NCI-H524 (cell line): ENCODE data around the gene SMAP2.
"Not testable (repeated sequence)": the region's sequence is repeated elsewhere in the genome, so short reads cannot be mapped to it uniquely, and the experiment has no call there.

ENCODE experiments used
- DNase-seq, 2 experiments: peaks; one replicate each; lab custom pipeline; 2025; lab: John Stamatoyannopoulos, UW

Gene SMAP2

DNA sequence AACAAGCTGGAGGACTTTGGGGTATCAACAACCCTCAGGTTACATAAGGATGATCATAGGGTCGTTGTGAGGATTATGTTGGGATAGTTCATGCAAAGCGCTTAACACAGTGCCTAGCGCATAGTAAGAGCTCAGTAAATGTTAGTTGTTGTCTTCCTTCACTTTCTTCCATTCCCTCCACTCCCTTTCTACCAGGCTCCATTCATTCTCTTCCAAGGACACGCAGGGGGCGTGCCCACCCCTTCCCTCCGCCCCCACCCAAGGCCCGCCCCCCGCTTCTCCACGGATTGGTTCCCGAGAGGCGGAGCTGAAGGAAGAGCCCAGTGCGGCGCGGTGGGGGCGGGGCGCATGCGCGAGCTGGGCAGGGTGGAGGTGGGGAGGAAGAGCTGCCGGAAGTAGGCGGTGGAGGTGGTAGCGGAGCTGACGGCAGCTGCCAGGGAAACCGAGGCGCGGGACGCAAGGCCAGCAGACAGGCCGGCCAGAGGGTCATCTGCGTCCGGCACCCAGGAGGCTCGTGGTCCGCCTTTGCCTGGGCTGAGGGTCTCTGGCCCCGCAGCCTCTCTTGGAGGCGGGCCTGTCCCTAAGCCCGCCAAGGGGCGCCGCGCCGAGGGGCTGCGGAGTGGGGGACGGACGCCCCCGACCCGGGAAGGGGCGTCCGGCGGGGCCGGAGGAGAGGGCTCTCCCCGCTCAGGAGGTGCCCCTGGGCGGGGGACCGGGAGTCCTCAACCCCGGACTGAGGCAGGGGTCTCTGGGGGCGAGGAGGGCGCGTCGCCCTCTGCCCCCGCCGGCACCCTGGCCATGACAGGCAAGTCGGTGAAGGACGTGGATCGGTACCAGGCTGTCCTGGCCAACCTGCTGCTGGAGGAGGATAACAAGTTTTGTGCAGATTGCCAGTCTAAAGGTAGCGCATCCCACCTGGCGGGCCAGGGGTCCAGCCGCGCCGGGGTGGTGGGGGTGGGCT, at the start of gene SMAP2:
SMAP2 (plus strand) TSS at position 405 of the 961 bp plus-strand sequence; CDS start at position 799, 394 bp downstream.
- DNase-seq: peak; percentile 86 to 91

DNA sequence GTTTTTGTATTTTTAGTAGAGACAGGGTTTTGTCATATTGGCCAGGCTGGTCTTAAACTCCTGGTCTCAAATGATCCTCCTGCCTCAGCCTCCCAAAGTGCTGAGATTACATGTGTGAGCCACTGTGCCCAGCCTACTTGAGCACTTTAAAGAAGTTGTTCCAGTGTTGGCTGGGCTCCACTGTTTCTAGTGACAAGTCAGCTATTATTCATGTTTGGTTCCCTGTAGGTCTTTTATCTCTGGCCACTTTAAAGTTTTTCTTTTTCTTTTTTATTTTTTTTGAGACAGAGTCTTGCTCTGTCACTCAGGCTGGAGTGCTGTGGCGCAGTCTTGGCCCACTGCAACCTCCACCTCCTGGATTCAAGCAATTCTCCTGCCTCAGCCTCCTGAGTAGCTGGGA, 42.1 kb upstream of the SMAP2 start:
- not testable (repeated sequence) for DNase-seq

DNA sequence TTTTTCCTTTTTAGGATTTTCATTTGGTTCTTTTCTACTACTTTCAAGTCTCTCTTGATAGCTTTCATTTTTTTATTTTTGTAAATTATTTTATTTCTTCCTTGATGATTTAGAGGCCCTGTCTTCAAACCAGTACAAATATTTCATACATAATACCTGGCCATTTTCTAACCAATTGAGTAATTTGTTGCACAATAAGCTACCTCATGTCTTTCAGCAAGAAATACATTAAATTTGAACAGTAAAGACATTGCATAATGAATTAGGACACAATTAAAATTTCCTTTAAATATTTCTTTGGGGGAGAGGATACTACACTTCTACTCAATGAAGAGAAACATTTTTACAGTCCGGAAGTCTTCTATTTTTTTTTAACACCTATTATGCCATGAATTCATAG, 40.8 kb upstream of the SMAP2 start:
- no peak for DNase-seq

DNA sequence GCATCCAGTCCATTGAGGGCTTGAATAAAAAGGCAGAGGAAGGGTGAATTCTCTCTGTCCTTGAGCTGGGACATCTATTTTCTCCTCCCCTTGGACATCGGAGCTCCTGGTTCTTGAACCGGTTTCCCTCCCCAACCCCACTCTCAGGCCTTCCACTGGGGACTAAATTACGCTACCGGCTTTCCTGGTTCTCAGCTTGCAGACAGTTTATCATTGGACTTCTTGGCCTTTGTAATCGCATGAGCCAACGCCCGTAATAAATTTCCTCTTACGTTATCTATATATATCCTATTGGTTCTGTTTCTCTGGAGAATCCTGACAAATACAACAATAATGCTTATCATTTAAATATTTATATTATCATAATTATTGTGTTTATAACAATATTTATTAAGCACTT, 36.1 kb upstream of the SMAP2 start:
- DNase-seq: no peak

DNA sequence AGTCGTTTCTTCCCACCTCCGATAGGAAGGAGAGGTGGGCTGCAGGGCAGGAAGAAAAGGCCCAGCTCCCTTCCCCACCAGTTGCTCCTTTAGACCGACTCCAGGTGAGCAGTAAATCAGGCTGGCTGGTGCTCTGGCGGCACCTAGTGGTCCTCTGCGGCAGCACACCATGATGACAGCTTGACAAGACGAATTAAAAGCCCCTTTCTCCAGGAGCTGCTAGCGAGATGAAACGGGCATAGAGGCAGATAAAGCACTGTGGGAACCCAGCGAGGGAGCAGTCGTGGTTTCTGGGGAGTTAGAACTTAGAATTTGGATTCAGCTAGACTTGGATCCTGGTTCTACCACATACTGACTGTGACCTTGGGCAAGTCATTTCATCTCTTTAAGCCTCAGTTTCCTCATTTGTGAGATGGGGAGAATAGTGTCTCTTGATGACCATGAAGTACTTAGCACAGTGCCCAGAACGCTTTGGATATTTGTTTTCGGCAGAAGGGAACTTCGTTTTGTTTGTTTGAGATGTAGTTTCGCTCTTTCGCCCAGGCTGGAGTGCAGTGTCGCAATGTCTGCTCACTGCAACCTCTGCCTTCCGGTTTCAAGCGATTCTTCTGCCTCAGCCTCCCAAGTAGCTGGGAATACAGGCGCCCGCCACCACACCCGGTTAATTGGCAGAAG, 34.6 kb upstream of the SMAP2 start:
- DNase-seq: peak; percentile 55 to 88

DNA sequence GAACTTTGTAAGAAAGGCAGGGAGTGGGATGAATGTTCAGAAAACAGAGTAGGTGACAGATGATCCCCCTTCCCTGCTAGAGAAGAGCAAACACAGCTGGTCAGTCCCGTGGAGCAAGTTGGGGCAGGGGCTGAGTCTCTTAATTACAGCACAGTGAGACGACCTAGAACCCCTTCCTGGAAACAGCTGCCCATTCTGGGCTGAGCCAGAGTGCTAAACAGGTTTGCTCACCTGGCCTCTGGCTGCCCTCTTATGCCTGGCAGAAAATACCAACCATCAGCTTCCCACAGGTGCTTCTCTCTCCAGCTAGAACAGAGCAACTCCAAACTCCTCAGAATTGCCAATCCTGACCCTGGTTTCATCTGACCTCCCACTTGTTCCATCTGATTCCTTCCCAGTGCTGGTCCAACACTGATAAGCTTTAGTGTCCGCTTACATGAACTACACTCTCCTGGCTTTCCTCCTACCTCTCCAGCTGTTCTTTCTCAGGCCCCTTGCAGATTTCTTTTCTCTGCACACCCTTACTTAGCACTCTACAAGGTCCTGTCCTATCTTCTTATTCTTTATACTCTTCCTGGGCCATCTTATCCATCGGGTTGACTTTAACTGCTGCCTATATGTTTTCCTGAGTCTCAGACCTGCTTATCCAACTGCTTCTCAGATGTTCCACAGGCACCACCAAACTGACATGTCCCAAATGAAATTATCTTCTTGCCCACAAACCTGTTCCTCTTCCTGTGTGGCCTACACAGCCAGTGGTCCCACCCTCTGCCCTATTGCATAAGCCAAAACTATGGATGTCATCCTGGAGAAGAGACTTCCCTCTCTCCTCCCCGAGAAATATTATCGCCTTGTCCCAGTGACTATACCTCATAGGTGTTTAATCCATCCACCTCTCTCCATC, 33.9 kb upstream of the SMAP2 start:
- no peak for DNase-seq

DNA sequence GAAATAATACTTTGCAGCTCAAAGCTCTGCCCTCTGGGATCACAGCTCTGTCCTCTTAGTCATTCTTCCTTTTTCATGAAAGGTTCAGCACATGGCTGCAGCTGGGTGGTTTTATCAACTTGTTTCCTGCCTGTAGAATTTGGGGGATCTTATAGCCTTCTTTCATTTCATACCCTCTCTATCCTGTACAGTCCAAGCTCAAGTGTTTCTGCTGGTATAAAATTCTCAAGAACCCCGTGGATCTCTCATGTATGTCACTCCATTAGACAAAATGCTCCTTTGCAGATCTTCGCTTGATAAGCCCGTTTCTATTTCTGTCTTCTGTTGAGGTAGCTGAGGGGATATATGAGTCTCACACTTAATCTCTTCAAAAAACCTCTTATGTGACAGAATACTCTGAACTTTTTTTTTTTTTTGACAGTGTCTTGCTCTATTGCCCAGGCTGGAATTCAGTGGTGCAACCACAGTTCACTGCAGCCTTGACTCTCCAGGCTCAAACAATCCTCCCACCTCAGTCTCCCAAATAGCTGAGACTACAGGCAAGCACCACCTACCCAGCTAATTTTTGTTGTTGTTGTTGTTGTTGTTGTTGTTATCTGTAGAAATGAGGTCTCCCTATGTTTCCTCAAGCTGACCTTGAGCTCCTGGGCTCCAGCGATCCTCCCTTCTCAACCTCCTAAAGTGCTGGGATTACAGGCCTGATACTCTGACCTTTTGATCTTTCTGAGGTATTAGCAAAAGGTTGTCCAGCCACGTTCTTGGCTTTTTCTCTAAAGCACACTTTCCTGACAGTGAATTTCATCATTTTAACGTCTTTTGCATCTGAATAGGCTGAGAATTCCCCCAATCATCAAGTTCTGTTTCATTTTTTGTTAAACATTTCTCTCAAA, 31.8 kb upstream of the SMAP2 start:
- DNase-seq: no peak

DNA sequence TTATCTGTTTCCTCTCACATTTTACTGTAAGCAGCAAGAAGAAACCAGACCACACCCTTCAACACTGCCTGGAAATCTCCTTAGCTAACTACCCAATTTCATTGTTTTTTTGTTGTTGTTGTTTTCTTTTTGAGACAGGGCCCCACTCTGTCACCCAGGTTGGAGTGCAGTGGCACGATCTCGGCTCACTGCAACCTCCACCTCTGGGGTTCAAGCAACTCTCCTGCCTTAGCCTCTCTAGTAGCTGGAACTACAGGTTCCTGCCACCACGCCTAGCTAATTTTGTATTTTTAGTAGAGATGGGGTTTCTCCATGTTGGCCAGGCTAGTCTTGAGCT, 31.2 kb upstream of the SMAP2 start:
- not testable (repeated sequence) for DNase-seq

DNA sequence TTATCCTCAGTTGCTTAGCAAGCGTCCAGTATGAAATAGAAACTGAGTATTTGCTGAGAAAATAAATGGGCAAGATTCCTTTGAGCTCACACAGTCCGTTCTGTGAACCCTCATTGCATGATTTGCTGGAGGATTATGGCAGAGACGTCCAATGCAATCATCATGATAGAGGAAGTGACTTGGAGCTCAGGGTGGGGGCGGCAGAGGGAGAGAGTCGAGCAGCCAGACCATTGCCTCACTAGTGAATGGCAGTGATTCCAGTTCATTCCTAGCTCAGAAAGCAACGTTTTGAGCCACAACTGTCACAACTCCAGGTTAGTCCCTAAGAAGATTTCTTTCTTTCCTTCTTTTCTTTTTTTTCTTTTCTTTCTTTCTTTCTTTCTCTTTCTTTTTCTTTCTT, 28.9 kb upstream of the SMAP2 start:
- DNase-seq: peak in 1 of 2 experiments; percentile 32

DNA sequence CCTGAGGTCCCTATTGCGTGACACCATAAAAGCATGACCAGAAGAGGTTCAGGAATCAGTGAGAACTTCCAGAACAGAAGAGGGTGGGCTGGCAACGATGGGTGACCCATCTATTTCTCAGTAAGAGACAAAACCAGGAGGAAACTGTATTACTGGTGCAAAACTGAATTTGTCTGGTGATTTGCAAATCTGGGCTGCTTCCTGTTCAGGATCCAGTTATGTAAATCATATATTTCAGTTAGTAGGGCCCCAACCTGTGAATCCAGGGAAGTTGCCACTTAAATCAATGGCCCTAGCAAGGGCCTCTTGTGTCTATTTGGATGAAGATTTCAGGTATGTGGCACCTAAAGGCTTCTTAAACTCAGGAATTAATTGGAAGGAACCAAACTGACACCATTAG, 23.1 kb upstream of the SMAP2 start:
- no peak for DNase-seq

DNA sequence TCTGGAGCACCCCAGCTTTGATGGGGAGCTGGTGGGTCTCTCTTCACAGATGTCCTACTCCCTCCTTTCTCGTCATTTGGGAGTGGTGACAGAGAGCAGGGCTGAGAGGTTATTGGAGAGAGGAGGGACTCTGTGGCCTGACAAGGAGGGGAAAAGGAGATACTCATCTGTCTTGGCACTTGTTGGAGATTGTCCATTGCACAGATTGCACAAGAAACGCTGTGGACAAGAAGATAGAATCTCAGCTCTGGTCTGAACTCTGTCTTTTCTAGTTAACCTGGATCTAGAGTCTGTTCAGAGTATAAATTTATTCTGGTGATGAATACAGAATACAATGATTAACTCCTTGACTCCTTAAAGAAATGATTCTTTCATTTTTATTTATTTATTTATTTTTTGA, 22.4 kb upstream of the SMAP2 start:
- DNase-seq: no peak

DNA sequence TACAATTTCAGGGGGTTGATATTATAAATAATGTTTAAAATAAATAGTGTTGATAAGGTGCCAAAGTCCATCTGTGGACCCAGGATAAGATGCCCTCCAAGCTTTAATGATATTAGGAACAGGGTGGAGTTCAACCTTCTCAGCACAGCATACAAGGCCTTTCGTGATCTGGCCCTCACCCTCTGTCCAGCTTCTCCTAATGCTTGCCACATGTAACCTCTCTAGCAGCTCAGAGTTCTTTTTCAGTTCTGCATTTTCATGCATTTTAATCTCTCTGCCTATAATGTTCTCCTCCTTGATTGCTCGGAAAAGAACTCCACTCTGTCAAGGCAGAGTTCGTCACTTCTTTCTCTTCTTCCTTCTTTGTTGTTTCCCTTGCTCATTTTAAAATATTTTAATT, 21.4 kb upstream of the SMAP2 start:
- no peak for DNase-seq

DNA sequence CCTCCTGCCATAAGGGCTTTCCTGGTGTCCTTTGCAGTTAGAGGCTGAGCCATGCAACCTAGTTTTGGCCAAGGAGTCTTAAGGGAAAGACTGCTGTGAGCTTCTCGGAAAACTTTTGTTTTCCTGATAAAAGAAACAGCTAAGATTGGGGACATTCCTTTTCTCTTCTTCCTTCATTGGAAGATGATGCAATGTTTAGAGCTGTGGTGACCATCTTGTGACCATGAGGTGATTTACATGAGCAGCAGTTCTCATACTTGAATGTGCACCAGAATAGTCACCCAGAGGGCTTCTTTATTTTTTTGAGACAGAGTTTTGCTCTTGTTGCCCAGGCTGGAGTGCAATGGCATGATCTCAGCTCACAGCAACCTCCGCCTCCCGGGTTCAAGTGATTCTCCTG, 20.4 kb upstream of the SMAP2 start:
- DNase-seq: no peak

DNA sequence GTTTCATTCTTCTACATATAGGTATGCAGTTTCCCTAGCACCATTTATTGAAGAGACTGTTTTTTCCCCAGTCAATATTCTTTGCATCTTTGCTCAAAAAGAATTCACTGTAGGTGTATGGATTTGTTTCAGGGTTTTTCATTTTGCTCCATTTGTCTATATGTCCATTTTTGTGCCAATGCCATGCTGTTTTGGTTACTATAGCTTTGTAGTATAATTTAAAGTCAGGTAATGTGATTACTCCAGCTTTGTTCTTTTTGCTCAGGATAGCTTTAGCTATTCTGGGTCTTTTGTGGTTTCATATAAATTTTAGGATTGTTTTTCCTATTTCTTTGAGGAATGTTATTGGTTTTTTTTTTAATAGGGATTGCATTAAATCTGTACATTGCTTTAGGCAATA, 15.9 kb upstream of the SMAP2 start:
- no peak for DNase-seq

DNA sequence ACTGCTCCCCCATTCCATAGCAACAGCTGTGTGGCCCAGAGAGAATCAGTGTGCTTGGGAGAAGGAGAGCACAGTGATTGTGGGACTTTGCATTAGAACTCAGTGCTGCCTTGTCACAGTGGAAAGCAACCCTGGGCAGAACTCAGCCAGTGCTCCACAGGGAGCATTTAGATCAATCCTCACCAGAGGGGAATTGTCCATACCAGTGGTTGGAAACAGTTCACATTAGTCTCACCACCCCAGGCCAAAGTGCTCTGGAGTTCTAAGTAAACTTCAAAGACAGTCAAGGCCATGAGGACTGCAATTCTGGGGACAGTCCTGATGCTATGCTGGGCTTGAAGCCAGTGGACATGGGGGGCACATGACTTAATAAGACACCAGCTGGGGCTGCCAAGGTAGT, 12.9 kb upstream of the SMAP2 start:
- DNase-seq: no peak

DNA sequence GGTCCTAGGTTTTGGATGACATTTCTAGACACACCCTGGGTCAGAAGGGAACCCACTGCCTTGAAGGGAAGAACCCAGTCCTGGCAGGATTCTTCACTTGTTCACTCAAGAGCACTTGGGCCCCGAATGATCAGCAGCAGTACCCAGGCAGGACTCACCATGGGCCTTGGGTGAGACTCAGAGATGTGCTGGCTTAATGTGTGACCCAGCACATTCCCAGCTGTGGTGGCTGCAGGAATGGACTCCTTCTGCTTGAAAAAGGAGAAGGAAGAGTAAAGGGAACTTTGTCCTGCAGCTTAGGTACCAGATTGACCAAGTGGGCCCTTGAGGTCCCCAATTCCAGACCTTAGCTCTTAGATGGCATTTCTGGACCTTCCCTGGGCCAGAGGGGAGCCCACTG, 12.3 kb upstream of the SMAP2 start:
- no peak for DNase-seq

DNA sequence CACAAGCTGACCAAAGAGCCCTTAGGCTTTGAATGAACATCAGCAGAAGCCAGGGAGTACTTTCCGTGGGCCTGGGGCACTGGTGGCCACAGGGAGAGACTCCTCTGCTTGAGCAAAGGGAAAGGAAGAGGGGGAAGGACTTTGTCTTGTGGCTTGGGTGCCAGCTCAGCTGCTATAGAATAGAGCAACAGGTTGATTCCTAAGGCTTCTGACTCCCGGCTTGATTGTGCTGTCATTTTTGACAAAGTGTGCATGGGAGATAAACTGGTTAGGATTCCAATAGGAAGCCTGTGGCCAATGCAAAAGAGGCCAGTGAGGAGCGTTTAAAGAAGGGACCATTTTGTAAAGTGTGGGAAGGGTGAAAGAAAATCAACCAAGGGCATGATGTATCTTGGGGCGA, 11.9 kb upstream of the SMAP2 start:
- DNase-seq: no peak

DNA sequence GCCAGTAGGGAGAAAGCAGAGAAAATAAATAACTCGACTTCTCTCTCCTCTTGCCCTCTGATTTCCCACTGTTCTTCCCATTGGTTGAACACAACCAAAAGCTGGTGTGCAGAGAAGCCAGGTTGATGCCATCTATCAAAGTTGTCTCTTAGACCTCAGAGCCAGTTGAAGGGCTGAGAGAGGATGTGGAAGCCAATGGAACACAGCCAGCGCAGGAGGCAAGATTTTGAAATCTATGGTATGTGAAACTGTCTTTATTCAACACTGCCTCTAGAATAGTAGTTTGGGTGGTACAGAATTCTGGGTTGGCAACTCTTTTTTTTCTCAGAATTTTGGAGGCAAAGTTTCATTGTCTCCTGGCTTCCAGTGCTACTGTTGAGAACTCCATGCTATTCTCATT, 11.3 kb upstream of the SMAP2 start:
- DNase-seq: no peak

DNA sequence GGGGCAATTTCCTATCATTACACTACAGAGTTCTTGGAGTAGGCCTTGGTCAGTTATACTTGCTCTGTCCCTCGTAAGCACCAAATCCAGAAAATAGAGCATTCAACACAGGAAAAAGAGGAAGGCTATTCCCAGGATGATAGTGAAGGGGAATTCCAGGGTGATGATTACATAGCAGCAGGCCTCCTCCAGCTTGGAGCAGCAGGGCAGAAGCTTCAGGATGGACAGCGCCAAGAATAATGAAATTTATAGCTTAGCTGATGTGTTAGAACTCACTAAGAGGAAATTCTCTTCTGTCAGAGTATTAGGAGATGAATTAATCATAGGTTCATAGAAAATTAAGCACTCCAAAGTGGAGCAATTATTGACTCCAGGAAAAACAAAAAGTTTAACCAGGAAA, 10.8 kb upstream of the SMAP2 start:
- no peak for DNase-seq

DNA sequence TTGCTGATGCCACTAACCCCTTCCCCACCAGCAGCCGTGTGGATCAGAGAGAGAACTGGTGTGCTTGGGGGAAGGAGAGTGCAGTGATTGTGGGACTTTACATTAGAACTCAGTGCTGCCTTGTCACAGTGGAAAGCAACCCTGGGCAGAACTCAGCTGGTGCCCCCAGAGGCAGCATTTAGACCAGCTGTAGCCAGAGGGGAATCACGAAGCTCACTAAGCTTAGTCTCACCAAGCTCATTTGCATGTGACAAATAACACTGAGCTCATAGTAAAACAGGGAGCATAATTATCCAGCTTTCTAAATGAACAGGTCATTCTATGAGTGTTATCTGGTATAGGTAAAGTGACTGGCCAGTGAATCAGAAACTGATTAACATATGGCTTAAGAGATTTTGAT, 9.8 kb upstream of the SMAP2 start:
- DNase-seq: peak in 1 of 2 experiments; percentile 22

DNA sequence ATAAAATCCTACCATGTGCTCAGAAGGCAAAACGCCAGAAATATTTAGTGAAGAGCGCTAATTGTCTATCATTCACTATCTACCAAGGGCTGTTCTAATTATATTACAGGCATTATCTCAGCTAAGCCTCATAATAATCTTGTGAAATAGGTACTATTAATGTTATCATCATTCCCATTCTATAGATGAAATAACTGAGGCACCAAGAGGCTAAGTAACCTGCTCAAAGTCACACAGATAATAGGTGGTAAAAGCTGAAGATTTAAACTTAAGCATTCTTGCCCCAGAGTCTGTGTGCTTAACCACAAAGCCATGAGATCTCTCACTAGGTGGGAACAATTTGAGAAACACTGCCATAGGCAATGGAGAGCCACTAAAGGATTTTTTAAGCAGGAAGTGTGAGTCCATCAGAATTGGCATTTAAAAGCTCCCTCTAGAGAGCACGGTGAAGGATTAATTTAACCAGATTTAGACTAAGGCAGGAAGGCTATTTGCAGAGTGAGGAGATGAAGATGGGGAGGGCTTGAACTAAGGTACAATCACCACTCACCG, 1.7 kb upstream of the SMAP2 start:
- no peak for DNase-seq
